NK-92 (cell line): ENCODE results near the gene TMEM87B.
"Not testable (repeated sequence)": the region's sequence is repeated elsewhere in the genome, so short reads cannot be mapped to it uniquely, and the experiment has no call there.

ENCODE experiments used
- DNase-seq: peaks from one replicate; lab custom pipeline; 2025; ENCODE audit not compliant: unreplicated experiment; lab: John Stamatoyannopoulos, UW

Gene TMEM87B

DNA sequence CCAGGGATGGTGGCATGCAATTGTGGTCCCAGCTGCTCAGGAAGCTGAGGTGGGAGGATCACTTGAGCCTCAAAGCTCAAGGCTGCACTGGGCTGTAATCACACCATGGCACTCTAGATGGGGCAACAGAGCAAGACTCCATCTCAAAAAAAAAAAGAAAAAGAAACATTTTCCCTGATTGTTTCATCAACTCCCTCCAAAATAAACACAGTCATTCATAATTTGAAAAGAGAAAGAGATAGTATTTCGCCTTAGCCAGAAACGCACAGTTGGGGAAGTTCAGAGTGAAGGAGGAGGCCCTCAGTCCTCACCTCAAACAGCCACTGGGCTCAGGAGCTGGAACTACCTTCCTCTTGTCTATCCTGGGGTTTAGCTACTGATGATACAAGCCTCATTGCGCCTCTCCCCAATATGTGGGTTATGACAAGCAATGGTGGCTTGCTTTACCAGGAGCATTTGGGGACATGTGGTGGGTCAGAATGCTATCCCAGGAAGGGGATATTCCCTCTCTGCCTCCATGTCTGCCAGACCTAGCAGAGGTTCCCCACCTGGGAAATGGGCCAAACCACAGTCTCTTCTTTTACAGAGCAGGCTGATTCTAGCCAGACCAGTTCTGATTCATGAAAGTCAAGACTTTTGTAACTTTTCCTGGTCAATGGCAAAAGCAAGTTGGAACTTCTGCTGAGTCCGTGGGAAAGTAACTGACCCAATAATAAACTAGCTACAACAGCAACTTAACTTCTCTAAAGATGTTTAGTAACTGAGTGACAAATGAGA lies 22.2 kb upstream of the TMEM87B start:
- DNase-seq = no peak

DNA sequence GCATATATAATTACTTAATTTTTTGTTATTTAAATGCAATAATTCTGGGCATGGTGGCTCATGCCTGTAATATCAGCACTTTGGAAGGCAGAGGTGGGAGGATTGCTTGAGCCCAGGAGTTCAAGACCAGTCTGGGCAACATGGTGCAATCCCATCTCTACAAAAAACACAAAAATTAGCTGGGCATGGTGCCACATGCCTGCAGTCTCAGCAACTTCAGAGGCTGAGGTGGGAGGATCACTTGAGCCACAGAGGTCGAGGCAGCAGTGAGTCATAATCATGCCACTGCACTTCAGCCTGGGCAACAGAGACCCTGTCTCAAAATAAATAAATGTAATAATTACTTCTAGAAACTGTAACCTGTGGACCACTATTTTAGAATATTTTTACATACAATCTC lies 21.5 kb upstream of the TMEM87B start:
- DNase-seq = no peak

DNA sequence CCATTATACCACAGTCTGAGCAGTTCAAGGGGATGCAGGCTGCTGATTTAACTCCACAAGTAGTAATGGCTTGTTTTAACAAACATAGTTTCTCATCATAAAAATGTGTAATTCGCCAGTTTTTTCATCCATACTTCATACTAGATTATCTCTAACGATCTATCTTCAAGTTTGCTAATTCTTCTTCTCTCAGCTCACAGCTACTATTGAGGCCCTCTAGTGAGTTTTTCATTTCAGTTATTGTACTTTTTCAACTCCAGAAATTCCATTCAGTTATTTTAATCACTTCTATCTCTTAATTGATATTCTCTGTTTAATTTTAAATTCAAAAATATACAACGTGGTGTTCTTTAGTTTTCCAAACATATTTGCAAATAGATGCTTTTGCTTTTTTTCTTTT lies 20.1 kb upstream of the TMEM87B start:
- DNase-seq = no peak

DNA sequence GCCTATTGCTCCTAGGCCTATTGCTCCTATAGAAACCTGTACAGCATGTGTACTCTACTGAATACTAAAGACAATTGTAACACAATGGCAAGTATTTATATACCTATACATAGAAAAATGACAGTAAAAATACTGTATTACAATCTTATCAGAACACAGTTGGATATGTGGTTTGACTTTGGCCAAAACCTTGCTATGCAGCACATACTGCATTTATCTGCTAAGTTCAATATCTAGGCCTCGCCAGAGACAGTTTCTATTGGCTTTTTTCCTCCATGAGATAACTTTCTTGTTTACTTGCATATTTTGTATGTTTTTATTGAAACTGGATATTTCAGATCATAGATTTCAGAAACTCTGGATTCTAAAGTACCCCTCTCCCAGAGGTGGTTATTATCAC lies 19.3 kb upstream of the TMEM87B start:
- DNase-seq = no peak

DNA sequence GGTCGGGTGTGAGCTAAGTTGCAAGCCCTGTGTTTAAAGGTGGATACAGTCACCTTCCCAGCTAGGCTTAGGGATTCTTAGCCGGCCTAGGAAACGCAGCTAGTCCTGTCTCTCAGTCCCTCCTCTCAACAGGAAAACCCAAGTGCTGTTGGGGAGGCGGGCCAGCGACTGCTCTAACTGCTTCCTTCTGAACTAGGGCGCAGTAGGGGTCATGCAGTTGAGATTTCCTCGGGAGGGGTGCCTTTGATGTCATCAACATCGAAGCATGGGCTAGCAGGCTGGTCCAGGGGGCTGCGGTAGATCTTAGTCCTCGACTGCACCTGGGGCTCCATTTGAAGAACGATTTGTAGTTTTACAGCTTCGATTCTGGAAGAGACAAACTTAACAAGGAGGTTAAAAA lies 15.5 kb upstream of the TMEM87B start:
- DNase-seq = not testable (repeated sequence)

DNA sequence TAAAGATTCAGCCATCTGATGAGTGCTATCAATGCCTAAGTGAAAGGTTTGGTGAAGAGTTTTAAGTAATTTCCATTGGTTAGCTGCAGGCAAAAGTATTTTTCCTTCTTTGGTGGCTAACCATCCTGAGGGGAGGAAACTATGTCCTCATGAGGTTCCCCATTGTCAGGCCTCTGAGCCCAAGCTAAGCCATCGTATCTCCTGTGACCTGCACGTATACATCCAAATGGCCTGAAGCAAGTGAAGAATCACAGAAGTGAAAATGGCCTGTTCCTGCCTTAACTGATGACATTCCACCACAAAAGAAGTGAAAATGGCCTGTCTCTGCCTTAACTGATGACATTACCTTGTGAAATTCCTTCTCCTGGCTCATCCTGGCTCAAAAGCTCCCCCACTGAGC lies 15.0 kb upstream of the TMEM87B start:
- not testable (repeated sequence) for DNase-seq

DNA sequence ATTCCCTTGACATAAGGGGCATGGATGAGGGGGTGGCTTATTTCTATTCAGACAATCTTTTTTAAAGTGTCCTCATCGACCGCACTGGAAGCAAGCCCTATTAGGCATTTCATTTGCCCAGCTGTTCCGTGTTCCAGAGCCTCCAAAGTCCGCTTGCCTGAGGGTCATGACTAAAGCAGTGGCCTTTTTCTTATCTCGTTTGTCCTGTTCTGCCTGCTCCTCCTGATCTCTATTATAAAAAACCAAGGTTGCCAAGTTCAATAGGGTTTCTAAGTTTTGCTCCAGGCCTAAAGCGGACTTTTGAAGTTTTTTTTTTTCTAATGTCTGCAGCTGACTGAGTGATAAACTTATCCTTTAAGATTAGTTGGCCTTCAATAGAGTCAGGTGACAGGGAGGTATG lies 13.6 kb upstream of the TMEM87B start:
- not testable (repeated sequence) for DNase-seq

DNA sequence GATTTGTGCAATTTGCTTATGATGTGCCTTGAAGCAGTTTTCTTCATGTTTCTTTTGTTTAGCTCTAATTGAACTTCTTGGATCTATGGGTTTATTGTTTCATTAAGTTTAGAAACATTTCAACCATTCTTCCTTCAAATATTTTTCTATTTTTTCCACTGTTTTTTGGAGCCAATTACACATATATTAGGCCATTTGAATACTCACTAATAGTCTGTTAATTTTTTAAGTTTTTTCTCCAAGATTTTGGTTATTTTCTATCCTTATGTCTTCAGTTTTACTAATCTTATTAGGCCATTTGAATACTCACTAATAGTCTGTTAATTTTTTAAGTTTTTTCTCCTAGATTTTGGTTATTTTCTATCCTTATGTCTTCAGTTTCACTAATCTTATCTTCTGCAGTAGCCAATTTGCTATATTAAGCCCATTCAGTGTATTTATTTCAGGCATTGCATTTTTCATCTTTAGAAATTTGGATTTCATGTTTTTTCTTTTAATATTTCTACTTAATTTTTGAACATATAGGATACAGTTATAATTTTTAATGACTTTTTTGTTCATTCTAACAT lies 9.5 kb upstream of the TMEM87B start:
- DNase-seq = no peak

DNA sequence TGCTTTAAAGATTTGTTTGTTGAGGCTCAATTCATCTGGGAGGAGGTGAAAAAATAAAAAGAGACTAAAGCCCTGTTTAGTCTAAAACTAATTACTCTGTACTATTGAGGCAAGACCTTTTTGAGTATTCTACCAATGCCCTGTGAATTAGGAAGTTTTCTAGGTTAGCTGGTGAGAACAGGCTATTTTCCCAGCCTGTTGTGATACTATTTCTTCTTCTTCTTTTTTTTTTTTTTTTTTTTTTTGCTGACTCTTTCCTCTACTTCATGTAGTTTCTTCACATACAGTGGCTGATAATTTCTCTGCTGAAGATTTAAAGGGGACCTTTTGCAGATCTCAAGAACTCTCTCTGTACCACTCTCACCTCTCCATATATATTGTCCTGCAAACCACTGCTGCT lies 8.8 kb upstream of the TMEM87B start:
- no peak for DNase-seq

DNA sequence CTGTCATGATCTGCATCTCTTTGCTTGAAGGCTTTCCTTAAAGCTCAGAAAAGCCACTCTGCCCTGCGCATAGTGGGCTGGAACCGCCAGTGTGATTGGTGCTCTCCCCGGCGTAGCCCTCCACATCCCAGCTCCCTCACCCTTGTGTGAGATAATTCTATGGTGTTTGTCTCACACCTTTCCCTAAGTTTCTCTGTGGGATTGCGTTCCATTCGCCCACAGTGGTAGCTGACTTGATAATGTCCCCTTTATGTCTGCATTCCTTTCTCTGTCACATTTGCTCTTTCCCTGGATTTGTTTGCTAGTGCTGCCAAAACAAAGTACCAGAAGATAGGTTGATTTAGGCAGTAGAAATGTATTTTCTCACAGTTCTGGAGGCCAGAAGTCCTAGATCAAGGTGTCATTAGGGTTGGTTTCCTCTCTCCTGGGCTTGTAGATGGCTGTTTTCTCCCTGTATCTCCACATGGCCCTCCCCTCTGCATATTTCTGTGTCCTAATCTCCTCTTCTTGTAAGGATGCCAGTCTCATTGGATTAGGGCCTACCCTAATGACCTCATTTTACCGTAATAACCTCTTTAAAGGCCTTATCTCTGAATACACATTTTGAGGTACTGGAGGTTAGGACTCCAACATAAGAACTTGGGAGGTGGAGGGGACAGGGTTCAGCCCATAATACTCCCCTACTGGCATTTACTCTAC lies 7.4 kb upstream of the TMEM87B start:
- no peak for DNase-seq

DNA sequence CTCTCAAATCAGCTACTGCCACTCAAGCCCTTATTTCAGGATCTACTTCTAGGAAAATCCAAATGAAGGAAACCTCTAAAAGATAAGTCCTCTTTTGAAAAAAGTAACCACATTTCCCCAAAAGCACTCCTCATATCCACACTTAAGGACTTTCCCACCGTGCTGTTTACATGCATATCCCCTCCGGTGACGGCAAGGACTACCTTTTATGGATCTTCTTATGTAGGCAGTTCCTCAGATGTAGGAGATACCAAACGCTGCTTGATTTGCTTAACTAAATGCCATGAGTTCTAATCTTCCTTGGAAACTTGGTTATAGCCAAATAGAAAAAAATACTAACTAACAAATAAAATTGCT lies 6.9 kb upstream of the TMEM87B start:
- no peak for DNase-seq

DNA sequence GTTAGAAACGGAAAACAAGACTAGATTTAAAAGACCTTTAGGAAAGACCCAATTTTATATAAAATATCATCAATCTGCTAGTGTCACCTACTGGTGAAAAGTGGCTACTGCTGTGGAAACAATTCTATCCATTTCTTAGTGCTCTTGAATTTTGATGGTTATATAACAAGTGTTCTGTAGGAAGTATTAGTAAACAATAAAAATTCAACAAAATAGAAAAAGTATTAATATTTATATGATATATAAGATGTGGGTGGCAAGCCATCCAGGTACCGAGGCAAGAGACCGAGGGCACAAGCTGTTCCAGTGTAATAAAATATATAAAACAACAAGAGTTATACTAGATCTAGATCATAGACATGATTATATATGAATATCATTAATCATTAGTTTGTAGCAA lies 6.2 kb upstream of the TMEM87B start:
- DNase-seq = no peak

DNA sequence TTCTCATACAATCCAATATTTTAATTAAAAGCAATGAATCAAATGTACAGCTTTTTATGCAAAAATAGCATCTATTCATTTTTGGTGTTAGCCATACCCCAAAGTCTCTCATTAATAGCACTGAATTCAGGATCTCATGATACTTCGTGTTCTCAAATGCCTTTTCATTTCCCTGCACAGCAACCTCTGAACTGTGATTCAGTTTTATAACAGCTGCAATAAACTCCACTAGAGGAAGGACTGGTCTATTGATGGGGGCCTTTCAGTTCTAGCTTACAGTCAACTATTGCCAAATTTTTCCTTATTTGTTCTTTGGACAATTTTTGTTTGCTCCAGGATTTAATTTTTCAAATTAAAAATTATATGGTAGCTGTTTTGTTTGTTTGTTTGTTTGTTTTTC lies 4.8 kb upstream of the TMEM87B start:
- no peak for DNase-seq

DNA sequence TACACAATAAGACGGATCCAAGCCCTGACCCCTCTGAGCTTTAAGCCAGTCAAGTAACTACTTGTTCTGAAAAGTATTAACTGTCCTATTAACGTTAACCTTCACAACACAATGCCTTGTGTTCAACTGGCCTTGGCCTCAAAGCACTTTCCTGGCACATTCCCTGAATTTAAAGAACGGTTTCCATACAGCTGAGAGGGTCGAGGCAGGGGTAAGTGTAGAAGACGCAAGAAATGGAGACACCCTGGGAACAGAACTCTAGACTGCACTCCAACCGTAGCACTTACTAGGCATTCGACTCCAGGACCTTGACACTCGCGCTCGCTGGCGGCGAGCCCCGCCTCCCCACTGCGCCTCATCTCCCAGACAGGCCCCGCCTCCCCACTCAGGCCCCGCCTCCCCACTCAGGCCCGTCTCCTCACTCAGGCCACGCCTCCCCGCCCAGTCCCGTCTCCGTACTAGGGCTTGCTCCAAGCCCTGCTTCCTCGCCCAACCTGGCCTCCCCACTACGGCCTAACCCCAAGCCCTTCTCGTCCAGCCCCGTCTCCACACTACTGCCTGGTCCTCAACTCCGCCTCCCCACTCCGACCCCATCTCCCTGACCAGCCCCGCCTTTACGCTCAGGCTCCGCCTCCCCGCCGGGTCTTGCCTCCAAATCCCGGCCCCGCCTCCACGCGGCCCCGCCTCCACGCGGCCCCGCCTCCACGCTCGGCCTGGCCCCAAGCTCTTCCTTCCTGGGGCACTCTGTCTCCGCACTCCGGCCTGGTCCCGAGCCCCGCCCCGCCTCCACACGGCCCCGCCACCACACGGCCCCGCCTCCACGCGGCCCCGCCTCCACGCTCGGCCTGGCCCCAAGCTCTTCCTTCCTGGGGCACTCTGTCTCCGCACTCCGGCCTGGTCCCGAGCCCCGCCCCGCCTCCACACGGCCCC lies 887 bp upstream of the TMEM87B start:
- DNase-seq = peak; percentile 77

DNA sequence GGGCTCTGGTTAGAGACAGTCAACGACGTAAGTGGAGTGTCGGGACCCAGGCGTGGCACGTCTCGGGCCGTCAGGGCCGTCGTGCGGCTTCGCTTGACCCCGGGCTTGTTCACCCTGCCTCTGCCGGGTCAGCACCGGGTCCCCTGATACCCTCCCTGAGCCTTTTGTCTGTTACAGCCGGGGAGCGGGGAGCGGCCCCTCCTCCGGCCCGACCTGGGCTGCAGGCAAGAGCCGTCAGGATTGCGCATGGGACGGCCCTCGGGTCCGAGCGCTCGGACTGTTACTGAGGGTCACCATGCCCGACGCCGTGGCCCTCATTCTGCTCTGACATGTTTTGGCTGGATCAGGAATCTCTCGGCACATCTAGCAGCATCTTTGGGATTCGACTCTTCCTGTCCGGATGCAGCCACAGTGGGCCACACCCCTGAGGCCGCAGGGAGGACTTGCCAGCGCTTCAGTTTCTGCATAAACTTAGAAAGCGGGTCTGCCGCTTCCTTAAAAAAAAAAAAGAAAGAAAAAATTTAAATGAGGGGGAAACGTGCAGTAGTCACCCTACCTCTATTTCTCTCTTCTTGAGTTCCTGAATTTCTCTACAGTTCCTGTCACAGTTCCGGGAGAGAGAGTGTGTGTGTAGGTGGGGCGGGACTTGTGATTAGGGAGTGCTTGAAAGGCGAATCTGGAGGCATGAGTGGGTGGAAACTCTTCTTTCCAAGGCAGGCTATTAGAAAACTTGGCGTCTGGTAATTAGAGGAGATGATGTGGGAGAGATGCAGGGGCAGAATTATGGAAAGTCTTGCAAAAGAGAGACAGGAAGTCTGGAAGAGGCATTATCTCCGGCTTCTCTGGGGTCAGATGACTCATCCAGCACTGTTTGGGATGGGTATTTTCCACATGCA lies 909 bp downstream of the TMEM87B start:
- DNase-seq = no peak

DNA sequence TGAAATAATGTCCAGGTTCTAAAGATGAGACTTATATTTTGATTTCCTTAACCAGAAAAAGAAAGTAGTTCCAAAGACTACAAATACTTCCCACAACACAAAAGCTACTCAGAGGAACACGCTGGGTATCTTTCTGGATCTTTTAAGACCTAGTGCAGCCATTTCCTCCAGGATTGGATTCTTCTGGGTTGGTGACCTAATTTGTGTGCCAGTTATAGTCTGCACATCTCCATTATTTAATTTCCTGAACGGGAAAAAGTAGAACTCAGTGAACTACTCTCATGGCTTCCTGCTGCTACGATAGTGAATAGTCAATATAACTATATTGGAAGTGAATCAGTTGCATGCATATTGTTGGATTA lies 1.5 kb downstream of the TMEM87B start:
- DNase-seq = no peak

DNA sequence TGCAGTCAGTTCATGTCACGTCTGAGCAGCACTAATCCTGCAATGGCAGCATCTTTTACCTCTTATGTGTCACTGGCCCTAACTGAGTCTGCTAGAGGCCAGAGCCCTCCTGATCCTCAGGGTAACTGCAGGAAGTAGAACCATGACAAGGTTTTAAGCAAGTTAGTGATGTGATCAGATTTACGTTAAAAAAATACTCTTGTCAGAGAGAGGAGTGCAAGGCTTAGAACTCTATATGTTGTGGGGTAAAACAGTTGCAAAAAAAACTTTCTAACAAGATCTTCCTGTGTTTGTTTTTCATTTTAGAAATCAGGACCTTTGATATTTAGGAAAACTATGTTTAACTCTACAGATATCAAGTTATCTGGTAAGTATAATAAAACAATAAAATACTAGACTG lies 4.6 kb downstream of the TMEM87B start:
- no peak for DNase-seq

DNA sequence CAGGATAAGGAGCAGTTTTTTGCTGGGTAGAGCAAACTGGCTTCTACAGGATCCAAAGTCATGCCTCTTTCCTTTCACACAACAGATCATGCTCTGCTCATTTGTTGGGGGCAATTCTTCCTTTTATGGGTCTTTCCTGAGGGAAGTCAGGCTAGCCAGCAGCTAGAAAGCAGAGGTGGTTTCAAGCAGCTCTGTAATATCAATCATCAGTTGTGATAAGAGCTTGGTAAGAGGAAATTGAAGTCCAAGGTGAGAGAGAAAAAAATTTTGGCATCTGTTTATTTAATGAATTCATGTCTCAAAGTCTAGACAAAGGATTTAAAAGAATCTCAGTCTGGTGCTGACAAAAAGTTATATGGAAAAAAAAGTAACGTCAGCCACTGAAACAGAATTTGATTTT lies 6.2 kb downstream of the TMEM87B start:
- DNase-seq = no peak

DNA sequence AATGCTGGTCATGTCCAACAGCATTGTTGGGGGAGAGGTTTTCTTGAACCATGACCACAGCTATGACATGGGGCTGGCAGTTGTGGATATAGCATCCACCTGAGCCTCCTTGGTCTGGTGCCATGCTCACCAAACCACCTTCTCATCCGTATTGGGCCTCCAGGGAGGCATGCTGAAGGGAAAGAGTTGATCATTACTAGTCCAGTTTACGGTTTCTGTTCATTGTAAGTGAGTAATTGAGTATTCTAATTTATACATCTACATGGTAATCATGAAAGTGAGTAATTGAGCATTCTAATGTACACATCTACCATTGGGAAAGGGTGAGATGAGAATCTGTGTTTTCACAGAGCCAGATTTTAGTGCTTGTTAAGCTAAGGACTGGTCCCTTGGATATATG lies 6.8 kb downstream of the TMEM87B start:
- no peak for DNase-seq

DNA sequence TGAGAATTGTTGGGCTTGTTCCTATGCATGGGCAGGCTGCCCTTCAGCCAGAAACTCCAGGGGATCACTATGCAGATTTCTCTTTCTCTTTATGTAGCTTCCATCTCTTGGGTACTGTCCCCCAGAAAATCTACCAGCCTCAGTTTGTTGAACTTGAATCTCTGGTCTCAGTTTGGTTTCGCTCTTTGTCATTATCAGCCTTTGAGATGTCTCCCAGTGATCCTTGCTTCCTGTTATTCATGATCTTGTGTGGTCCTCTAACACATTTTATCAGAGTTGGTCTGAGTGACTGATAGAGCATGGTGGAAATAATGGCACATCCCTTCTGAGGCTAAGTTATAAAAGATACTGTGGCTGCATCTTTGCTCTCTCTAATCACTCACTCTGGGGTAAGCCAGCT lies 7.8 kb downstream of the TMEM87B start:
- no peak for DNase-seq

DNA sequence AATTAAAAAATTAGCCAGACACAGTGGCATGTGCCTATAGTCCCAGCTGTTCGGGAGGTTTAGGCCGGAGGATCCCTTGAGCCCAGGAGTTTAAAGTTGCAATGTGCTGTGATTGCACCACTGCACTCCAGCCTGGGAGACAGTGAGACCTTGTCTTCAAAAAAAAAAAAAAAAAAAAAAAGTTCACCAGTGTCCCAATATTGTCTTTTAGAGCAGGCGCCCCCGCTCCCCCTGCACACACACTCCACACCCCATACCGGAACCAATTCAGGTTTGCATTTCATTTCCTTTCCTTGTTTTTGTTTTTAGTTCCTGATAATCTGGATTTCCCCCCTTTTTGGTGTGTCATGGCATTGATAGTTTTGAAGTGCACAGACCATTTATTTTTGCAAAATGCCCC lies 10.4 kb downstream of the TMEM87B start:
- no peak for DNase-seq
